Heart left ventricle (tissue), 13 donors: ENCODE measurements around the gene CLRN3.

Source experiments
- CTCF ChIP-seq, 12 donors: fragments of 200-600 bp; sonication (generic) in 4 of 12; IDR thresholded peaks; one replicate each; pipeline versions ENCODE4 v1.5.0 to v1.8.0; 2018 to 2022; ENCODE audit warnings: antibody characterized with exemption in 12 of 12, mild to moderate bottlenecking in 5 of 12
- POLR2A ChIP-seq, 2 donors: fragments of 450-650 bp; IDR thresholded peaks; one replicate each; pipeline ENCODE4 v1.6.1; 2017; ENCODE audit warnings: antibody characterized with exemption in 2 of 2, mild to moderate bottlenecking in 2 of 2, moderate library complexity in 2 of 2
- donor health status: ischemic (EF 13 %, LVEDD 7.1; RV severe dilation, severe dysfunction).
- donor health status: DM: no; HTN: yes; CAD: no.
- donor health status: DM: no; HTN: no; CAD: no.
- donor health status: ischemic (EF 25% LVEDD 6.9; RV normal size, moderate dysfunction).
- donor health status: ischemic (EF 25% LVEDD 5.7; RV mildly dilated, moderate dysfunction).
- donor health status: ischemic (EF 35%, LVEDD 5.7; RV mildly dilated, moderate dysfunction).
- donor health status: nonischemic (EF 11% LVEDD 7.7; RV severe dilation, severe dysfunction).
- donor health status: DM: yes; HTN: yes; CAD: no.
- donor health status: PGD.
- donor health status: ischemic (EF 29% LVEDD 5.4; RV normal size, mild dysfunction).
- donor health status: nonischemic (EF 23%, LVEDD 6.1; RV moderate dilation, normal function).

- TF ChIP-seq CTCF (IDR thresholded peaks at IDR 0.05) (no peak), POLR2A (IDR thresholded peaks at IDR 0.05) (no peak)
Observed at GRCh38 chr10:127832501-127832900, 60.2 kb downstream of the CLRN3 start.
